ENCODE measurements around the gene TCF4.

The TCF4 gene

DNA sequence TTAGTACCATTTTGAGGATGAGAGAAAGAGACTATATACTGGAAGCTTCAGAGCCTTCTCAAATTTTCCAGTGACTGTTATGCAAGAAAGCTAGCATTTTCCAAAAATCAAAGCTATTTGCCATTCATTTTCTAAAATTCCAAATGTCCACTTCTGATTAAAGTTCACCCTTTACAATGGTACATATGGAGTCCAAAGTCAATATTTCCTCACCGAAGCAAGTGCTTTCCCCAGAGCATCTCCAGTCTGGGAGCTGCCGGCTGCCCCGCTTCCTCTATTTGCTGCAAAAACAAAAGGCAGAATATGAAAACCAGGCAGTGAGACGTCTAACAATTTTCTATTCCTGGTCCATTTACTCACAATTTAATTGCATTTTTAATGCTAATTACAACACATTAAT lies 326.7 kb downstream of the TCF4 start:
- no peak for DNase-seq (ENCODE audit: low spot score)

DNA sequence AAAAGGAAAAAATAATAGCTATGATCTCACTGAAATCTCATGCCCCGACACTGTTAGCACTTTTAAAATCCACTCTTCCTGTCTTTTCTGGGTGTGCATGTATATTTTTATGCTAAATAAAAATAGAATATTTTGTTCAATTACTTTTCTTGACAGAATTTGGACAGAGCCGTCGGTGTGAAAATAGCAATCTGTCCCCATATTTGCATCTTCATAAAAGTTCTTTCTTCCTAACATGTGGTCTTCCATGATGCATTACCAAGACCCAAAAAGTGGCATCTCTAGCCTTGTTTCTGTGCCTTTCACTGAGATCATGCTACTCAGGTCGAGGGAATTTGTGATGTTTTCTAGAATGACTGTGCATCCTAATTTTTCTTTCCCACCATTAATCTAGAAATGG lies 329.9 kb downstream of the TCF4 start:
- no peak for DNase-seq (ENCODE audit: low spot score)

DNA sequence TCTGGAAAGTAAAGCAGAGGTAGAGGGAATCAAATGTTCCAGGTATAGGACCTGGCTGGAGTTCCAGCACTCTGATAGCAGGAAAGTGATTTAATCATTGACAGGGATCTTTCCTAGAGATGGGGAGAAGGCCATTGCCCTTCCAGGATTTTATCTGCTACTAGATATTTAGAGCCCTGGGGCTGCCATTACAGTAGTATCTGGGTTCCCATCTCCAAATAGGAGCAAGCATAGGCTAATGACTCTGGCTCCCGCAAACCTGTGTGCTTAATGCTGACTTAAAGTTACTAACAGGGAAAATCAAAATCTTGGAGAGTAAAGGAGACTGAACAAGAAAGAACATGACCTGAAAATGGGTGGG lies 331.1 kb downstream of the TCF4 start:
- no peak for DNase-seq (ENCODE audit: low spot score)

DNA sequence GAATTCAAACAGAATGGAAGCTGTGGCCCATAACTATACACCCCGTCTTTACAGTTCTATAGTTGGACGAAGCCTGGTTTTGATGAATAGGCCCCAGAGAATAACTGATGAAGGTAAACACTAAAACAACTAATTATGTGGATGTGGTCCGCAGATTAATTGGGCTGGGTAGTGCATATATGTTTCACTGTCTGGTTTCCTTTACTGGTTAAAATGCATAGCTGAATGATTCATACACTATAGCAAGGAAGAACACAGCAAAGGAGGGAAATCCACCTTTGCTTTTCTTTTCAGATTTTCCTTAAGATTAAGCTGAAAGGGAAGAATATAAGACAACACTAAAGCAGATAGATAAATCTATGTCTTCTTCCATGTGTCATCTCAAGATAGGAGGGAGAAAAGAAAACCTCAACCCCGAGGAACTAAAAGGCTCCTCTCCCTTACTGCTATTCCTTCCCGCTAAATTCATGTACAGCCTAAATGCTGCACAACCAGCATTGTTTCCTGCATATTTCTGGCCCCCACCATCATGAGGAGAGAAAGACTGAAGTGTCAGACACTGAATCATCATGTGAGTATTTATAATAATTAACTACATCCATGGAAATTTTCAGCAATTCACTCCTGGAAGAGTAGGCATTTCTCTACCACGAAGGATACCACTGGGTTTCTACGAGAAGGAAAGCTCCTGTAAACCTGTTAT lies 331.6 kb downstream of the TCF4 start:
- no peak for DNase-seq (ENCODE audit: low spot score)

DNA sequence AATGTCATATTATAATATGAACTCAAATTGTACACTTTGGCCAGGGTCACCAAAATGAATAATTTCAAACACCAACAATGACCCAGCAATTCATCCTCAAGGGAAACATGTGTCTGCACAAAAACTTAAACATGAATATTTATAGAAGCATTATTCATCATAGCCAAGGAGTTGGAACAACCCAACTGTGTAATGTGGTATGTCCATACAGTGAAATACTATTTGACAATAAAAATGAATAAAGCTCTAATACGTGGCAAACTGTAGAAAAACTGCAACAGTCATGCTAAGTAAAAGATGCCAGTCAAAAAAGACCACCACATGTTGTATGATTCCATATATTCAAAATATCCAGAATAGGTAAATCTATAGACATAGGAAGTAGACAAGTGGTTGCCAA lies 334.2 kb downstream of the TCF4 start:
- no peak for DNase-seq (ENCODE audit: low spot score)

DNA sequence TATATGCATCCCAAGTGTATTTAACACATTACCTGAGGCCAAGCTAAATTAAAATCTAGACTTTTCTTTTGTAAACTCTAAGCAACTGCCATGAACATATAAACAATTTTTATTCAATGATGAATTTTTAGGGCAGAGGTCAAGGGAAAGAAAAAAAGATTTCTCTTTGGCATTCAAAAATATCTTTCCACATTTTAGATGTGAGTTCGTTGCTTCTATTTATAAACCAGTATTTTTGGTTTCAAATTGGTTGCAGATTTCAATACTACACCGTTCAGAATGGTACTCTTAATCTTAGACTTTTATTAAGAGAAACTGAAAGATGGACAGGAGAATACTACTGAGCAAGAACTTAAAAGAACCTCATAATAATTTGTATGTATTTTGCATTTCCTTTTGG lies 335.1 kb downstream of the TCF4 start:
- DNase-seq (ENCODE audit: low spot score): no peak

DNA sequence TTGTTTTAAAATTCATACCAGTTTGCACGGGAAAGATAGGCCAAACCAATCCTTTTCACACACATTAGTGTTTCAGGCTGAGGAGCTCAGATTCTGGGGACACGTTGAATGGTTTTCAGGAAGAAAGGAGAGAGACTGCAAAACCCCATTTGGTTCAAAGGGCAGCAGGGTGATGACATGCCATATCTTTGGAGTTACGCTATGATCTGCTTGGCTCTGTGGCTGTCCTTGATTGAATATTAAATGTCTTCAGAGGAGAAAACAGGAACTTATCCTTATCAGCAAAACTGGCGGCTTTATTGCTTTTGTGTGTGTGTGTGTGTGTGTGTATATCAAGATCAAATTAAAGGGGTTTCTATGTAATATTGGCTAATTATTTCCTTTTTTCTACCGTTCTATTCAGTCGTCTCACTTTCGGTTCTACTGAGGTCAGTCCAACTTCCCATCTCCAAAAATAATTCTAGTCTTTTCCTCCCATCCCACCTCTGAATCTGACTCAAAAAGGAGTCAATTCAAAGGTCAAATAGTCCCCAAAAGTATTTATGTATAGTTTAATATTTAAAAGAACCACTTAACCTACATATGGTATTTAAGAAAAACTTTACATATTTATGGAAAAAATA lies 335.8 kb downstream of the TCF4 start:
- no peak for DNase-seq (ENCODE audit: low spot score)

DNA sequence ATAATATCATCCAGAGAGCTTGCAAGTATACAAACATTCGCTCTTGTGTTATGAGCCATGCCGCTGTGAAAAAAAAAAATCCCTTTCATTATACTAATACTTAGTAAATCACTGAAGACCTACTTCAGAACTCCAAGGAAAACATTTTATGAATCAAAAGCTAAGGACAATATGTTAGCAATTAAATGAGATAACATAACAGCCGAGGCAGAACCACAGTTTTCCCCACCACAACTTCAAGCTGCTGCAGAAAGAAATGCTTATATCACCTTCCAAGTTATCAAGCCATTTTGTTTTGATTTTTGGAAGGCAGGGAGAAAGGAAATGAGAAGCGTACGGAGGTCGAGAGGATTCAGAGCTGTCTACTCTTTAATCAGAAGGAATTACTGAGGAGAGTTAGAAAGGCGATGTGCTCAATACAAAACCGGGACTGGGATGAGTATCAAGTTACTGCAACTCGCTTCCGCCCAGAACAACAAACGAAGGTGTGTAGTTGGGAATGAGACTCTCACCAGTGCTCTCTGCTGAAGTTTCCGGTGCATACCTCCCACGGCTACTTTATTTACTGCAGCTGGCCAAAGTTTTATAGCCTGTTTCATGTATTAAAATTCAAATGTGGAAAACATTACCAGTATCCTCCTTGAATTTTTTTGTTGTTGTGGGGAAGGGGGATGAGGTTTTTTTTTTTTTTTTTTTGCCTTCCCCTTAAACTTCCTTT lies 336.6 kb downstream of the TCF4 start:
- peak; percentile 28 for DNase-seq (ENCODE audit: low spot score)

DNA sequence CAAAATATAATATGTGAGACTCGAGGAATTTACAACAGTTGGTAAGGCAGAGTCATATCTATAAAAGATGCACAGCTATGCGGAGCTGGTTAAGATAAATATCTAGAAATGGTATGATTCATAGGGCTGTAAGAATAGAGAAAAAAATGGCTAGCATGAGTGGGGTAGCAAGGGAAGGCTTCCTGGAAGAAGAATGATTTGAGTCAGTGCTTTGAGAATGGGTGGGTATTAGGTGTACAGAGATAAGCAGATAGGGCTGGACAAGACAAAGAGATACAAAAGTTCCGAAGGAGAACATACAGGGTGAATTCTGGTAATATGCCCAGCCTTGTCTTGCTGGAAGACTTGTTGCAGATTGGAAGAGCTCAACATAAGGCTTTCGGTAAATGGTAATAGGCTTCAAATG lies 337.2 kb downstream of the TCF4 start:
- DNase-seq (ENCODE audit: low spot score): no peak

DNA sequence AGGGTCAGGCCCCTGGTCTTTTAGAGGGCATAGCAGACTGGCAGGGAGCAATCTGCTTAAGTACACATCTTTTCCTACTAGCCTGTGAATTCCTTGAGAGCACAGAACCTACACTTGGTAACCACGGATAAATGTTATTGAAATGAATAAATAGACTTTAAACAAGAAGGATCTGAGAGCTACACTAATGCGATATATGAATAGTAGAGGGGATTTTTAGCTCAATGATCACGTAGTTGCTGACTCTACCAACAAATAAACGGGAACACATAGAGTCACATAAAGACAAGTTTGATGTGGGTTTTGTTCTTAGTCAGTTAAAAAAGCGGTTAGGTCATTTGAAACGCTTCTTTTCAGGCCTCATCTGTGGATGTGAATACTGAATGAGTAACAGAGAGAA lies 338.4 kb downstream of the TCF4 start:
- DNase-seq (ENCODE audit: low spot score): no peak

DNA sequence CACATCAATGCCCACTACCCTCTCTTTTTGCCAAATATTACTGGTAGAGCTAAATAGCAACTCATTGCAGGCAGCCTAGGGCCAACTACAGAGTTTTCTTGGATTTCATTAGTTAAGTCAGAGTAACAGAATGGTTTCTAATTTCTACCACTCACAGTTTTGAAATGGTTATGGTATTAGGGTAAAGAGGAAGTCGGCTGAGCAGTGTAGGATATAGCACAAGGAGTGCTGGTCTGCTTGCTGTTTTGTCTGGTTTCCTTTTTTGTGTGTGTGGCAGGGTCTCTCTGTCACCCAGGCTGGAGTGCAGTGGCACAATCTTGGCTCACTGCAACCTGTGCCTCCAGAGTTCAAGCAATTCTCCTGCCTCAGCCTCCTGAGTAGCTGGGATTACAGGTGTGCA lies 339.5 kb downstream of the TCF4 start:
- no peak for DNase-seq (ENCODE audit: low spot score)

DNA sequence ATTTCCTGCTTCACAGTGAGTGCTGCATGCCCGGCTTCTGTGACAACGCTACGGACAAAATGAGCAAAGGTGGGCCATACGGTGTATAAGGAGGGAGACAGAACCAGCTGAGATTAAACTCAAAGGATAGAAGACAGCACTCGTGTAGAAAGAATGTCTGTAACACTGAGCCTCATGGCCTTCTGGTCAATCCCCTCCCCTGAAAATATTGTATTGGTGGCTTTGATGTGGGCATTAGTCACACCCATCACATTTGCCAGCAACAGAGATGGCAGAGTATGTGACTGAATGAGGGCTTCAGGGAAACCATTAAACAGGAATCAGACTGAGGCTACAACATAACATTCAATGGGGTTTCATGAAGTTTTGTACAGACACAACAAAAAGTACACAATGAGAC lies 341.0 kb downstream of the TCF4 start:
- DNase-seq (ENCODE audit: low spot score): no peak

DNA sequence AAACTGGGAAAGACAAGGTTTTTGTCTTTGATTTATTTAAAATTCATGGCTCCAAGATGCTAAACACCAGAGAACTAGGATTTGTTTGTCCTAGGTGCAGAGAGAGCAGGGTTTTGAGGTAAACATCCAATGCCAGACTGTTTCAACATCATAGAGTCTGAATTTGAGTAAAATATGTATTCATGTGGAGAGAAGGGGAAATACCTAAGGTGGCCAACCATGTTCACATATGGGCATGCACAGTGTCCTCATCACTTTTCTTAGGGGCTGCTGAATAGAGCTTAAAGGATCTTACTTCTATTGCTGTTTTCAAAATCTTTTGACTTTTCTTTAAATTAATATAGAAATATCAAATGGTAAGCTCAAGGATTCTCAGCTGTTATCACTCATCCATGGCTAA lies 341.7 kb downstream of the TCF4 start:
- DNase-seq (ENCODE audit: low spot score): no peak

DNA sequence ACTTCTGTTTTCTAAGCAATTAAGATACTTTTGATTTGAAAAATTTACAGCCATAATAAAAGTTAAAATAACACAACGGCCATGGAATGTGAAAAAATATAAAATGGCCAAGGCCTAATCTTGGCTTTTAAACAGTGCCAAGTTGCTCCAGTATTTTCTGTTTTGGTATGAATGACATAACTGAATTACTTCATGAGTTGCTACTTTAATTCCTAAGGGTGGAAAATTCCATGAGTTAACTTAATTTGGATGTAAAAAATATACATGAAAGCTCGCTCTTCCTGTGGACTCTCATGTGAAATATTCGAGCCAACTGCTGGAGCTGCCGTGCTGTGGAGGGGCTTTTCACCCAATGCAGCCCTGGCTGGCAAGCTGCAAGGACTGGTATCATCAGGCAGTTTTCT lies 342.8 kb downstream of the TCF4 start:
- no peak for DNase-seq (ENCODE audit: low spot score)

DNA sequence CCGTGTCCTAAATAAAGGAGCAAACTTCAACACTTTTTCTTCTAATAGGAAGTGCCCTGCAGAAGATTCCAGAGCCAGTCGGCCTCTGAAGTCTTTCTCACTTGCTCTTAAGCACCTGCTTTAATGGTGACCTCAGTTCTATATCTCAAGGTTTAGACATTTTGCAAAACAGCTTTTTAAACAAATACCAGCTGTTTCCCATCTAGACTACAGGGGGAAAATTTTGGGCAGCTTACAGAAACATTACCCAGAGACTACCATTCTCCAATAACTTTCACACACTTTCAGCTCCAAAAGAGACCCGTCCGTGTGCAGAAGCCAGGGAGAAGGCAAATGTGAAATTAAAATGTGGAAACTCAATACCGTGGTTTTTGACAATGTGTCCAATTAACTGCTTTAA lies 343.4 kb downstream of the TCF4 start:
- DNase-seq (ENCODE audit: low spot score): no peak

DNA sequence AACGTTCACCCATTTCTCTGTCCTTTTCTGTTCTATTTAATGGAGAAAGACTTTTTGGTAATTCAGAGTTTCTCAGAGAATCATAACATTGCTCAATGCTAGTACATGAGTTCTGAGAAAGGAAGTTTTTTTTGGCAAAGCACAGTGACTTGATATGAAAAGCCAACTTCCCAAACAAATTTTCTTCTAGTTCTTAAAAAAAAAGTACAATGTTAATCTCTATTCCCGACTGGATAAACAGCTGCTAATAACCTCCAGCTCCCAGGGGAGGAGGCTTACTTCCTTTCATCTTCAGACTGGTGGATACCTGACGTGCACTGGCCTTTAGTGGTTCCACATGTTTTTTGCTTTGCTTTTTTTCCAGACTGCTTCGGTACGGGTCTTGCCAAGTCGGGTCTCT lies 344.1 kb downstream of the TCF4 start:
- no peak for DNase-seq (ENCODE audit: low spot score)

DNA sequence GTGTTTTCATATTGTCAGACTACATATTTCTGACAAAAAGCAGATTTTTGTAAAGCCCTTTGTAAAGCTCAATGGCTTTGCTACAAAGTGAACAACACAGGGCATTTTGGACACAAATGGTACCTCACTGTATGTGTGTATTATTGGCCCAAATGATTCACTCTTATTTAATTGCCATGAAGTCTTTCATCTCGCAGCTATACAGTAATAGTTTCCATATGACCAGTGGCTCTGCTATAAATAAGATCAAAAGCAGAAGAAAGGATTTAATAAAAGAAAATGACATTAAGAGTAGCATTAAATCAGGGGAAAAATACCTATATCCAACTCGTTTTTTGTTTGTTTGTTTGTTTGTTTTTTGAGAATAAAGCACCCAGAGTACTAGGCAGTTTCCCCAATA lies 344.7 kb downstream of the TCF4 start:
- DNase-seq (ENCODE audit: low spot score): no peak

DNA sequence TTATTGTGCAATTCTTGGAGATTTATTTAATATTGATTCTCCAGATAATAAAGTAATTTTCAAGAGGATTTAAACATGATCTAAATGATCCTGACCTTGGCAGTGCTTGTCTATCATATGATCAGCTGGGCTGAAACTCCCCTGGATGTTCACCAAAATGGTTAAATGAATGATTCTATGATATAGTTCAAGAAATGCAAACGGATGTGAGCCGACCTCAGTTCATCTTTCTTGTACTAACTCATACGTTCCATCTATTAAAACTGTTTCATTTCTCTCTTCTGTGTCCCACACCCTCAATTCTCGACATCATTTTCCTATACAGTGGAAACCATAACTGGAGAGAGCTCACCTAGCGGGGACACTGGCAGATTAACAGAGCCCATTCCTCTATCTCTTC lies 347.0 kb downstream of the TCF4 start:
- no peak for DNase-seq (ENCODE audit: low spot score)

DNA sequence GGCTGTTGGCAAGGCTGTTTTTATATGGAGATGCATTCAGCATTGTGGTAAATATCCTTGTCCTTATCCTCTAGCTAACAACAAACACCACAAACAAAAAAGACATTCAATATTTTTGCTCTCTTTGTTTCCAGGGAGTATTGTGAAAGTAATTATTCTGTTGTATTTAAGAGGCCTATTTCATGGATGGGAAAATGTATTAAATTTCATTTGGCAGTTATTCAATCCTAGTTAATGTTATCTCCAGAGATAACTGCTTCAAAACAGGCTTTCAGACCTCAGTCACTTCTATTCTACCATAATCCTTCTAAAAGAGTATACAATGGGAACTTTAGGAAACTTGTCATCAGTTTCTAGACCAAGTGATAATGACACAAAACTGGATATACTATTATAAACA lies 348.3 kb downstream of the TCF4 start:
- DNase-seq (ENCODE audit: low spot score): no peak

DNA sequence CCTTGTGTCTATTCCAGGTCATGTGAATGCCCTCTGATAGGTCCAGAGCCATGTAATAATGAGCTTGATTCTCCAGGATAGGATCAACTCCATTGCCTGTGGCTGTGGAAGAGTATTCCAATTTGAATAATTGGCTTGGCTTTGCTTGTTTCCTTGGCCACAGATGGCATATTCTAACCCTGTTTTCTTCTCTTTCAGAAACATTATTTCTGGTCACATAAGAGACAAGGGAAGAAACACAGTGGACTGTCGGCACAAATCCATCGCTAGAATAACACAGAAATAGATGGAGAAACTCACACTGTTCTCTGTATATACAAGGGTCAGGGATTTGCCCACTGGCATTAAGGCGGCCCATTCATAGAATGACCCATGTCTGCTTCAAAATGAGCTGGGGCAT lies 350.3 kb downstream of the TCF4 start:
- no peak for DNase-seq (ENCODE audit: low spot score)

DNA sequence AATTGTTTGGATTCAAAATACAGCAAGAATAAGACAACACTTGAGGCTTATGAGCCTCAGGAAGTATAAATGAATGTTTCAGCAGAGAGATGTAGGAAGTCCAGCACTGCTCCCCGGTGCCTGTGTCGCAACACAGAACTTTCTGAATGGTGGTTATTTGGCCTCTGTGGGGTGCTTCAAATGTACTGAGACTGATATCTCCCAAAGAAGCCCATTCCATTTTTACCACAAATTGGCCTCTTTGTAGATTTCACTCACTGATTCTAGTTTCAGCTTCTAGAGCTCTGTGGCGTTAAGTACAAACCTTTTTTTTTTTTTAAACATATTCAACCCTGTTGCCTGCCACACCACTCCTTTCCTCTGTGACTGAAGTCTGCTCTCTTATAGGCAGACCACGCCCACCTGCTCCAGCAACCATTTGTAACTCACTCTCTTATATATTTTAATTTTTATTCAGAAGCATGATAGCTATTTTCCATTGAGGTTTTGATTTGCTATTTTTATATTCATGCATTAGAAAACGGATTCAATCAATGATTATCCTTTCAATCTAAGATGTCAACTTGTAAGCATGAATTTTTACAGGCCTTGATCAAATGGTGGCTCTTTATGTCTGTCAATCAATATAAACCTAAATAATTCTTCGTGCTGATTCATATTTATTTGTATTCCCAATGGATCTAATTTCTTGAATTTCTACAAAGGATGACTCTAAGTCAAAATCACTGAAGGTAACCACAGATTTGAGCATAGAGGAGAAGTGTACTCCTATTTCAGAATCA lies 351.7 kb downstream of the TCF4 start:
- no peak for DNase-seq (ENCODE audit: low spot score)

DNA sequence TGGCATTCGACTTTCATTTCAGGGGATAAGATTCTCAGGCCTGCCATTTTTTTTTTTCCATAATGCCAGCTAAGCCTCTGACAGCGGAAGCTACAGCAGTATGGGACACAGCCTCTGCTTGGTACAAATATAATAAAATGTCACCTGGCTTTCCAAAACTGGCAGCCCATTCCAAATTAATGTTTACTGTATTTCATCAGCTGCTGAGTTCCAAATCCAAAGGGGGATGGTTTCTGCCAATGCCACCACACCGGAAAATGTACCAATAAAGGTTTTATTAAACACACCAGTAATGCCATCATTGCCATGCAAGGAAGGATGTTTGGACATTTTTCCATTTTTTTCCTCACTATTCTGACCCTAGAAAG lies 352.9 kb downstream of the TCF4 start:
- no peak for DNase-seq (ENCODE audit: low spot score)
